ENCODE measurements around the gene CENPB. TPM values are rescaled to one million over a fixed set of nuclear protein-coding genes. Genes with fewer than 3 reads are reported as not detected.

The CENPB gene
- total and polyA plus RNA-seq, 10 of the 15 experiments (the other 5 are each of a cell fraction or from before 2014, with no cell fraction given): 0.16 to 71.2 (median 14.0) TPM

GRCh38 chr20:3754276-3754630, 32.3 kb downstream of the CENPB start:
- ChIA-PET RAD21 (ENCODE audit: unreplicated experiment) (no interaction called here), CTCF (interaction anchor here (1.3 to 4.1 kb wide), 3 partner anchors 13 to 113 kb away, joined by 3 to 52 read pairs (median 3); partner anchors contain the start of gene ADISSP), SMC1A (ENCODE audit: uncharacterized antibody, unreplicated experiment) (no interaction called here), POLR2A (no interaction called here)
- TF ChIP-seq MXI1 (IDR thresholded peaks at IDR 0.05; ENCODE audit: low read depth, low read length): no peak
- TF ChIP-seq PAX5 (IDR thresholded peaks at IDR 0.05; ENCODE audit: borderline replicate concordance, low read depth, low read length): no peak
- peaks cover 0 to 2% of the 10 kb centered on the region in 2 experiments; a peak in 1 of 4 replicates for H3K36me3 ChIP-seq (ENCODE audit: control insufficient read depth in 2 of 2, insufficient read depth in 2 of 2, low read length in 1 of 2)
- no peak for DNase-seq (ENCODE audit: low read depth, low spot score)
- H3K9ac ChIP-seq (ENCODE audit: control insufficient read depth, insufficient read depth, low read length): no peak overlapping the region
- no peak overlapping the region for H3K4me2 ChIP-seq (ENCODE audit: control insufficient read depth, insufficient read depth)
- H4K20me1 ChIP-seq (ENCODE audit: control insufficient read depth, insufficient read depth): no peaks in the 10 kb centered on the region
- no peaks in the 10 kb centered on the region for H3K79me2 ChIP-seq (ENCODE audit: control insufficient read depth, insufficient read depth, low read length)
- in situ Hi-C loops (cut with MboI): no loop called here
- no peaks in the 10 kb centered on the region for H3K27me3 ChIP-seq (replicated peaks in 1 of 2; ENCODE audit: control insufficient read depth in 2 of 2, insufficient read depth in 2 of 2, low read length in 1 of 2)
- H2AFZ ChIP-seq (ENCODE audit: control insufficient read depth, low read depth, low read length): no peak overlapping the region
- BruUV-seq (replicated peaks): no TSS peak
- H3K9me3 ChIP-seq (replicated peaks; ENCODE audit: control insufficient read depth, insufficient read depth, low read length): no peaks in the 10 kb centered on the region
- no peak for FAIRE-seq
- H3K4me3 ChIP-seq: no peak overlapping the region
- intact Hi-C loops (cut with micrococcal nuclease; ENCODE audit: unreplicated experiment): no loop called here
- ATAC-seq: no peak
- 90% methylated on average over 16 of the region's 16 CpGs for WGBS (ENCODE audit: insufficient coverage, insufficient replicate concordance, low lambda C conversion rate, missing lambda C conversion rate)
- no peak overlapping the region for H3K27ac ChIP-seq (ENCODE audit: control insufficient read depth, insufficient read depth)
- no peaks in the 10 kb centered on the region for H3K4me1 ChIP-seq (ENCODE audit: control insufficient read depth, insufficient read depth, low read length)

- ChIA-PET SMC1A (ENCODE audit: uncharacterized antibody, unreplicated experiment) (interaction anchor here (1.0 to 2.7 kb wide), 2 partner anchors 15 to 103 kb away, joined by 3 to 12 read pairs; partner anchors contain the start of gene ADISSP), POLR2A (interaction anchor here (0.6 to 1.1 kb wide), 2 partner anchors 12 to 1212 kb away, joined by 4 to 5 read pairs; no protein-coding TSS in a partner anchor), CTCF (interaction anchor here (0.7 to 4.1 kb wide), 6 partner anchors 13 to 338 kb away, joined by 3 to 52 read pairs (median 3); partner anchors contain the start of gene ADISSP), RAD21 (ENCODE audit: unreplicated experiment) (interaction anchor here (1.0 to 1.3 kb wide), 3 partner anchors 14 to 101 kb away, joined by 4 read pairs; partner anchors contain the start of gene ADISSP)
- no peak overlapping the region for H2AFZ ChIP-seq (ENCODE audit: control insufficient read depth, low read depth, low read length)
- FAIRE-seq (no peak), ATAC-seq (no peak), DNase-seq (ENCODE audit: low read depth, low spot score) (no peak)
- no peak overlapping the region for H3K9ac ChIP-seq (ENCODE audit: control insufficient read depth, insufficient read depth, low read length)
- 71% methylated on average over 24 of the region's 26 CpGs for WGBS (ENCODE audit: insufficient coverage, insufficient replicate concordance, low lambda C conversion rate, missing lambda C conversion rate)
- intact Hi-C loops (cut with micrococcal nuclease; ENCODE audit: unreplicated experiment) (loop anchor here (2.0 kb wide), 1 partner anchor 13 kb away; the partner anchor contains the start of gene ADISSP), in situ Hi-C loops (cut with MboI) (no loop called here)
- H4K20me1 ChIP-seq (ENCODE audit: control insufficient read depth, insufficient read depth): no peaks in the 10 kb centered on the region
- no peak overlapping the region for H3K4me3 ChIP-seq
- H3K79me2 ChIP-seq (ENCODE audit: control insufficient read depth, insufficient read depth, low read length): no peaks in the 10 kb centered on the region
- no peaks in the 10 kb centered on the region for H3K27me3 ChIP-seq (replicated peaks in 1 of 2; ENCODE audit: control insufficient read depth in 2 of 2, insufficient read depth in 2 of 2, low read length in 1 of 2)
- TSS peak; percentile 70 for BruUV-seq (replicated peaks)
- no peak overlapping the region for H3K27ac ChIP-seq (ENCODE audit: control insufficient read depth, insufficient read depth)
- no peaks in the 10 kb centered on the region for H3K9me3 ChIP-seq (replicated peaks; ENCODE audit: control insufficient read depth, insufficient read depth, low read length)
- peaks cover 0 to 2% of the 10 kb centered on the region in 2 experiments; a peak in 1 of 4 replicates for H3K36me3 ChIP-seq (ENCODE audit: control insufficient read depth in 2 of 2, insufficient read depth in 2 of 2, low read length in 1 of 2)
- H3K4me2 ChIP-seq (ENCODE audit: control insufficient read depth, insufficient read depth): no peak overlapping the region
- H3K4me1 ChIP-seq (ENCODE audit: control insufficient read depth, insufficient read depth, low read length): no peaks in the 10 kb centered on the region
- TF ChIP-seq USF1 (IDR thresholded peaks at IDR 0.05; ENCODE audit: borderline replicate concordance, extremely low read length, insufficient read depth, low read depth, low read length) (no peak), PAX5 (IDR thresholded peaks at IDR 0.05; ENCODE audit: borderline replicate concordance, low read depth, low read length) (no peak), SUZ12 (IDR thresholded peaks at IDR 0.05; ENCODE audit: unreplicated experiment) (no peak), PML (IDR thresholded peaks at IDR 0.05; ENCODE audit: low read length) (no peak), ATF7 (IDR thresholded peaks at IDR 0.05; ENCODE audit: low read depth) (no peak), CHD1 (IDR thresholded peaks at IDR 0.05; ENCODE audit: low read depth, low read length) (no peak), GABPA (IDR thresholded peaks at IDR 0.05; ENCODE audit: low read depth) (no peak), TCF3 (IDR thresholded peaks at IDR 0.05; ENCODE audit: borderline replicate concordance, insufficient read depth, low read depth, low read length) (no peak), CEBPZ (IDR thresholded peaks at IDR 0.05; ENCODE audit: low read depth, low read length) (no peak), CHD2 (IDR thresholded peaks at IDR 0.05; ENCODE audit: borderline replicate concordance, low read depth, low read length) (no peak), BCL11A (IDR thresholded peaks at IDR 0.05; ENCODE audit: low read depth, low read length) (no peak)
Measured at GRCh38 chr20:3753501-3754275, 32.9 kb downstream of the CENPB start.
